IMR-90 (cell line): ENCODE measurements around the gene C19orf73. TPM values are rescaled to one million over a fixed set of nuclear protein-coding genes. Genes with fewer than 3 reads are reported as not detected.

Experiments
- ATAC-seq: fragments of 200-7000 bp; cut with Tn5 transposase; 2 replicates; pipeline ENCODE4 v1.9.1; 2020; ENCODE audit warnings: low read depth, mild to moderate bottlenecking, moderate library complexity
- BruUV-seq: library from RNA; stranded (reverse); fragments of 400-500 nt; replicated peaks from 2 replicates; lab custom pipeline; 2021; lab: Mats Ljungman, UMichigan
- CTCF ChIA-PET: fragments of 300-600 bp; formaldehyde crosslinking; extraction: SDS; loops from one replicate; lab custom pipeline; 2021; ENCODE audit warnings: antibody characterized with exemption; lab: Yijun Ruan, JAX
- POLR2A ChIA-PET: fragments of 300-600 bp; sonication (Branson Sonifier 250); formaldehyde crosslinking; loops from one replicate; lab custom pipeline; 2022; ENCODE audit warnings: antibody characterized with exemption; ENCODE audit not compliant: unreplicated experiment; lab: Charles Lee
- DNase-seq: peaks from one replicate; pipeline ENCODE4 v3.0.0; 2013
- H2AFZ ChIP-seq: replicated peaks from 2 replicates; pipeline ENCODE3; 2013; ENCODE audit warnings: low read length, mild to moderate bottlenecking; ENCODE audit not compliant: poor library complexity
- H2AK5ac ChIP-seq: 2 replicates; pipeline ENCODE4 v1.6.1; 2013; ENCODE audit warnings: low read depth, low read length, inconsistent platforms
- H2AK9ac ChIP-seq: replicated peaks from 2 replicates; pipeline ENCODE3; 2013; ENCODE audit warnings: mild to moderate bottlenecking, low read depth, low read length, moderate library complexity; ENCODE audit not compliant: poor library complexity
- H2BK120ac ChIP-seq: 2 replicates; pipeline ENCODE4 v1.6.1; 2013; ENCODE audit warnings: low read depth, low read length, inconsistent platforms
- H2BK15ac ChIP-seq: 3 replicates; pipeline ENCODE4 v1.6.1; 2013; ENCODE audit warnings: low read depth, low read length, inconsistent platforms
- H2BK20ac ChIP-seq: 2 replicates; pipeline ENCODE4 v1.6.1; 2013; ENCODE audit warnings: low read depth, mild to moderate bottlenecking, inconsistent platforms, low read length, moderate library complexity
- H2BK5ac ChIP-seq: 2 replicates; pipeline ENCODE4 v1.6.1; 2013; ENCODE audit warnings: mild to moderate bottlenecking, low read depth, low read length, inconsistent platforms; ENCODE audit not compliant: poor library complexity, severe bottlenecking
- H3K14ac ChIP-seq: replicated peaks from 2 replicates; pipeline ENCODE4 v1.6.1; 2013; ENCODE audit warnings: low read depth, low read length, inconsistent platforms
- H3K18ac ChIP-seq: 2 replicates; pipeline ENCODE4 v1.6.1; 2013; ENCODE audit warnings: low read depth, low read length, control low read depth
- H3K23ac ChIP-seq: 2 replicates; pipeline ENCODE4 v1.6.1; 2013; ENCODE audit warnings: low read depth, low read length, inconsistent platforms
- H3K27ac ChIP-seq: 2 replicates; pipeline ENCODE4 v1.5.1; 2013; ENCODE audit warnings: mild to moderate bottlenecking, control low read depth, low read length; ENCODE audit not compliant: insufficient read depth
- H3K27me3 ChIP-seq: 2 replicates; pipeline ENCODE4 v1.6.1; 2013; ENCODE audit warnings: low read length; ENCODE audit not compliant: control insufficient read depth, insufficient read depth
- H3K36me3 ChIP-seq: 2 replicates; pipeline ENCODE4 v1.6.1; 2013; ENCODE audit warnings: low read length, mixed read lengths; ENCODE audit not compliant: control insufficient read depth, insufficient read depth
- H3K4ac ChIP-seq: 2 replicates; pipeline ENCODE4 v1.6.1; 2013; ENCODE audit warnings: low read depth, low read length, inconsistent platforms
- H3K4me1 ChIP-seq: 2 replicates; pipeline ENCODE4 v1.6.1; 2013; ENCODE audit warnings: low read length, mixed read lengths; ENCODE audit not compliant: control insufficient read depth, insufficient read depth
- H3K4me2 ChIP-seq: 2 replicates; pipeline ENCODE4 v1.6.1; 2013; ENCODE audit warnings: low read depth, mild to moderate bottlenecking, control low read depth, low read length, moderate library complexity
- H3K4me3 ChIP-seq: 2 replicates; pipeline ENCODE4 v1.5.1; 2013; ENCODE audit warnings: low read depth, mild to moderate bottlenecking, control low read depth, low read length, moderate library complexity; ENCODE audit not compliant: insufficient read depth
- H3K56ac ChIP-seq: 2 replicates; pipeline ENCODE4 v1.6.1; 2013; ENCODE audit warnings: low read length, inconsistent platforms; ENCODE audit not compliant: insufficient read depth; ENCODE audit errors: extremely low read depth
- H3K79me1 ChIP-seq, 2 experiments: 2 replicates each; pipeline ENCODE4 v1.6.1; 2013; ENCODE audit warnings: low read length in 2 of 2, inconsistent platforms in 1 of 2, low read depth in 1 of 2
- H3K9ac ChIP-seq: 2 replicates; pipeline ENCODE4 v1.6.1; 2013; ENCODE audit warnings: low read depth, low read length, control low read depth
- H3K9me1 ChIP-seq: 2 replicates; pipeline ENCODE4 v1.6.1; 2013; ENCODE audit warnings: low read length, inconsistent platforms; ENCODE audit not compliant: insufficient read depth
- H3K9me3 ChIP-seq: 2 replicates; pipeline ENCODE4 v1.6.1; 2013; ENCODE audit warnings: low read length; ENCODE audit not compliant: control insufficient read depth, insufficient read depth
- H4K20me1 ChIP-seq: 2 replicates; pipeline ENCODE4 v1.6.1; 2013; ENCODE audit warnings: low read length, inconsistent platforms; ENCODE audit not compliant: insufficient read depth
- H4K5ac ChIP-seq: 2 replicates; pipeline ENCODE4 v1.6.1; 2013; ENCODE audit warnings: mild to moderate bottlenecking, low read depth, low read length, control low read depth
- H4K8ac ChIP-seq, 2 experiments: 2 replicates each; pipeline ENCODE4 v1.6.1; 2013; ENCODE audit warnings: low read depth in 2 of 2, low read length in 2 of 2, control low read depth in 1 of 2, inconsistent platforms in 1 of 2
- H4K91ac ChIP-seq: 2 replicates; pipeline ENCODE4 v1.6.1; 2013; ENCODE audit warnings: low read depth, low read length, inconsistent platforms; ENCODE audit not compliant: insufficient read depth
- BHLHE40 ChIP-seq: fragments of 150-350 bp; IDR thresholded peaks from 2 replicates; pipeline ENCODE4 v1.6.1; 2016; ENCODE audit warnings: mild to moderate bottlenecking, low read depth, low read length
- RFX5 ChIP-seq: IDR thresholded peaks from 2 replicates; pipeline ENCODE4 v1.8.0; 2012; ENCODE audit warnings: low read depth, mild to moderate bottlenecking, low read length, moderate library complexity
- WGBS, 2 experiments: methylation state at CpG; one replicate each; pipeline versions ENCODE4 v1.1.5 to v1.1.7; 2013; ENCODE audit warnings: missing lambda C conversion rate in 2 of 2; ENCODE audit not compliant: insufficient read length in 1 of 2; ENCODE audit errors: extremely low coverage in 2 of 2; 5-methylcytosine and 5-hydroxymethylcytosine counted together
- dilution Hi-C: fragments of 300-500 bp; cut with HindIII; formaldehyde crosslinking; loops from one replicate; pipeline ENCODE4 v1.14.3; 2018; ENCODE audit warnings: low sequenced_read_pairs; ENCODE audit not compliant: unreplicated experiment
- in situ Hi-C: fragments of 300-500 bp; cut with MboI; formaldehyde crosslinking; loops from 3 replicates; pipeline ENCODE4 v1.14.3; 2019; ENCODE audit warnings: low sequenced_read_pairs, inconsistent platforms, mixed read lengths
- intact Hi-C: fragments of 100-400 bp; cut with micrococcal nuclease; formaldehyde crosslinking; loops from 2 replicates; pipeline ENCODE4 v1.10.0; 2022
- polyA plus RNA-seq, 3 experiments: library from polyadenylated mRNA; depleted of rRNA; stranded (reverse); fragments of >200 nt; gene quantifications; 2 replicates each; pipeline ENCODE4 v1.2.3, GENCODE V29; 2012; ENCODE audit warnings: low replicate concordance in 1 of 3
- total RNA-seq: library from RNA; depleted of rRNA; stranded (reverse); fragments of >200 nt; gene quantifications from 2 replicates; pipeline ENCODE4 v1.2.3, GENCODE V29; 2012

Gene C19orf73
- total and polyA plus RNA-seq, 2 of the 4 experiments (the other 2 are of a cell fraction) = 1.2 TPM; not detected in 1

- Histone ChIP-seq H2AFZ (peak overlapping the region; percentile 75), H3K4ac (no peak overlapping the region), H3K4me2 (no peak overlapping the region), H3K18ac (no peak overlapping the region), H3K4me3 (no peak overlapping the region), H3K14ac (no peak overlapping the region), H3K27me3 (peaks cover 42% of the 10 kb centered on the region), H2AK5ac (no peak overlapping the region), H3K9me3 (peaks cover 18% of the 10 kb centered on the region), H3K4me1 (no peaks in the 10 kb centered on the region), H2BK15ac (no peak overlapping the region), H3K56ac (no peak overlapping the region), H2BK20ac (no peak overlapping the region), H4K5ac (no peak overlapping the region), H3K79me1 (no peaks in the 10 kb centered on the region), H2AK9ac (no peak overlapping the region), H3K9ac (no peak overlapping the region), H3K9me1 (no peaks in the 10 kb centered on the region), H4K91ac (no peak overlapping the region), H3K23ac (no peak overlapping the region), H3K27ac (no peak overlapping the region), H4K8ac (no peak overlapping the region), H2BK120ac (no peak overlapping the region), H2BK5ac (no peak overlapping the region), H4K20me1 (no peaks in the 10 kb centered on the region), H3K36me3 (no peaks in the 10 kb centered on the region)
- in situ Hi-C loops = no loop called here
- intact Hi-C loops = loop anchor here (5.0 kb wide), 1 partner anchor 80 kb away; the partner anchor contains the start of genes GYS1 and RUVBL2
- ATAC-seq = peak; percentile 50
- DNase-seq = no peak
- dilution Hi-C loops = no loop called here
- ChIA-PET CTCF (no interaction called here), POLR2A (no interaction called here)
- no peak for TF ChIP-seq RFX5
- no peak for TF ChIP-seq BHLHE40
- WGBS, 2 experiments = 6% methylated on average over 55 of the region's 93 CpGs; no CpG with 5 or more reads in 1 of the 2 experiments
- no TSS peak for BruUV-seq
Measured at GRCh38 chr19:49071860-49072547, 46.9 kb downstream of the C19orf73 start.
